HepG2 (cell line): ENCODE measurements around the gene PRTN3. TPM values are rescaled to one million over a fixed set of nuclear protein-coding genes. Genes with fewer than 3 reads are reported as not detected.
A peak's percentile ranks its signal among the peaks of the same experiment; 100 is the strongest.

Source experiments
- AHR ChIP-seq: IDR thresholded peaks from 2 replicates; pipeline ENCODE4 v1.6.1; 2018; ENCODE audit warnings: missing genetic modification reagents, missing compliant biosample characterization
- AKAP8 ChIP-seq: sonication (generic); formaldehyde crosslinking; IDR thresholded peaks from 2 replicates; pipeline ENCODE4 v1.5.1; 2020; ENCODE audit warnings: mild to moderate bottlenecking, missing genetic modification reagents
- ARHGAP35 ChIP-seq: sonication (generic); formaldehyde crosslinking; IDR thresholded peaks from 2 replicates; pipeline ENCODE4 v1.9.0; 2022; ENCODE audit warnings: mild to moderate bottlenecking, inconsistent platforms, moderate library complexity, missing genetic modification reagents, borderline replicate concordance
- BCL6 ChIP-seq: IDR thresholded peaks from 2 replicates; pipeline ENCODE4 v1.6.1; 2016; ENCODE audit warnings: missing genetic modification reagents, missing compliant biosample characterization
- HDAC2 ChIP-seq: sonication (generic); formaldehyde crosslinking; IDR thresholded peaks from 2 replicates; pipeline ENCODE4 v1.4.0; 2020; ENCODE audit warnings: missing genetic modification reagents
- NR2F6 ChIP-seq, 2 experiments: IDR thresholded peaks; 2 replicates each; pipeline ENCODE4 v1.6.1; 2016; ENCODE audit warnings: antibody characterized with exemption in 1 of 2, mild to moderate bottlenecking in 1 of 2
- PHF21A ChIP-seq: sonication (generic); formaldehyde crosslinking; IDR thresholded peaks from 2 replicates; pipeline ENCODE4 v1.5.0; 2020; ENCODE audit warnings: mild to moderate bottlenecking, missing genetic modification reagents
- RBAK ChIP-seq: sonication (generic); formaldehyde crosslinking; IDR thresholded peaks from 2 replicates; pipeline ENCODE4 v1.5.1; 2020; ENCODE audit warnings: mild to moderate bottlenecking, missing genetic modification reagents
- REL ChIP-seq: sonication (generic); formaldehyde crosslinking; conservative IDR thresholded peaks from 2 replicates; pipeline ENCODE4 v1.8.0; 2022; ENCODE audit warnings: mild to moderate bottlenecking, missing genetic modification reagents, moderate library complexity
- RFX1 ChIP-seq: fragments of 450-650 bp; IDR thresholded peaks from 2 replicates; pipeline ENCODE4 v1.6.1; 2017
- ZBTB1 ChIP-seq: sonication (generic); formaldehyde crosslinking; IDR thresholded peaks from 2 replicates; pipeline ENCODE4 v1.4.0; 2020; ENCODE audit warnings: missing genetic modification reagents, borderline replicate concordance
- ZNF33B ChIP-seq: sonication (generic); formaldehyde crosslinking; IDR thresholded peaks from 2 replicates; pipeline ENCODE4 v1.5.1; 2020; ENCODE audit warnings: mild to moderate bottlenecking, missing genetic modification reagents
- ZNF562 ChIP-seq: sonication (generic); formaldehyde crosslinking; IDR thresholded peaks from 2 replicates; pipeline ENCODE4 v1.8.0; 2022; ENCODE audit warnings: missing genetic modification reagents, borderline replicate concordance
- ZNF816 ChIP-seq: sonication (generic); formaldehyde crosslinking; IDR thresholded peaks from 2 replicates; pipeline ENCODE4 v1.8.0; 2022; ENCODE audit warnings: missing genetic modification reagents, mild to moderate bottlenecking, borderline replicate concordance
- polyA plus RNA-seq, 8 experiments: library from polyadenylated mRNA; depleted of rRNA in 3 of 8; stranded (reverse) in 7 of 8; unstranded in 1 of 8; fragments of >200 nt; fragmentation: Illumina TruSeq in 4 of 8; extraction: Trizol in 4 of 8; gene quantifications; 2 replicates each; pipeline versions ENCODE4 v1.2.1 to v1.2.3, GENCODE V29; 2011 to 2016; ENCODE audit warnings: low read depth in 4 of 8, missing spikeins in 1 of 8, mixed read lengths in 1 of 8; ENCODE audit not compliant: insufficient read depth in 1 of 8
- total RNA-seq, 5 experiments: library from RNA; depleted of rRNA; stranded (reverse); fragments of >200 nt; fragmentation: Illumina TruSeq; extraction: Trizol; gene quantifications; 2 replicates each; pipeline ENCODE4 v1.2.3, GENCODE V29; 2016; ENCODE audit warnings: low read depth in 1 of 5
- TF ChIP-seq, protein P1 (sequence below): sonication (generic); formaldehyde crosslinking; IDR thresholded peaks from 2 replicates; pipeline ENCODE4 v1.4.0; 2020; ENCODE audit warnings: mild to moderate bottlenecking, missing genetic modification reagents
- TF ChIP-seq, protein P2 (sequence below): sonication (generic); formaldehyde crosslinking; IDR thresholded peaks from 2 replicates; pipeline ENCODE4 v1.4.0; 2020; ENCODE audit warnings: missing genetic modification reagents, mild to moderate bottlenecking, borderline replicate concordance
- TF ChIP-seq, protein P3 (sequence below): sonication (generic); formaldehyde crosslinking; IDR thresholded peaks from 2 replicates; pipeline ENCODE4 v1.5.0; 2020; ENCODE audit warnings: missing genetic modification reagents
- TF ChIP-seq, protein P4 (sequence below): sonication (generic); formaldehyde crosslinking; IDR thresholded peaks from 2 replicates; pipeline ENCODE4 v1.8.0; 2022; ENCODE audit warnings: missing genetic modification reagents, low read depth, mild to moderate bottlenecking, borderline replicate concordance
- TF ChIP-seq, protein P5 (sequence below): sonication (generic); formaldehyde crosslinking; conservative IDR thresholded peaks from 2 replicates; pipeline ENCODE4 v1.5.0; 2020; ENCODE audit warnings: missing genetic modification reagents

The PRTN3 gene
- total and polyA plus RNA-seq, 2 of the 13 experiments (the other 11 are each of a cell fraction or from before 2014, with no cell fraction given) = not detected

DNA sequence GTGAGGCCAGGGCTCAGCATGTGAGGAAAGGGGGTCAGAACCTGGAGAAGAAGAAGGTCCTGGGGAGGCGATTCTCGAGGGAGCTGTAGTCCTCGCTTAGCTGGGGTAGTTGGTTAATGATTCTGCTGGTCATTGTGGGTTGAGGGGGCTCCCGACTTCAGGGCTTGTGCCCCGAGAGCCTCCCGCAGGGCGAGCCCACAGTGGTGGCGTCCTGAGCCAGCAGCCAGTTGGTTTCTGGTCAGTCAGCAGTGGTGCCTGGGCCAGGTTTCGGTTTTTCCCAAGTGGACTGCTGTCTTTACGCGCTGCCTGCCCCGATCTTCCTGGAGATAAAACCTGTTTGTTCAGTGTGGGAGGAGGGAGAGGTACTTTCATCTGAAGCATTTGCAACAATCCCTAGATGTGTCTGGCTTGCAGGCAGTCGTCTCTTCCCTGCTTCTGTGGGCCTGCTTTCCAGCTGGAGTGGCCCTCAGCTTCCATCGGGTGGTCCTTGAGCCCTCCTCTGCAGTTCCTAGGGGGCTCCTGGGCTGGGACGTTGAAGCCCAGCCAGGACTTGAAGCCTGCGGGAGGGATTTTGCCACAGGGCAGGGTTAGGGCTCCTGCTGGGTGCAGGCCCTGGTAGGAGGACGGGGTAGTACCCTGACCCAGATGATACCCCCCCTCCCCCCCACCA lies 40.3 kb upstream of the PRTN3 start (continued):
- TF ChIP-seq BCL6 = peak; percentile 57
- no peak for TF ChIP-seq ZNF33B
- no peak for TF ChIP-seq ZNF816 (CRISPR knock-in tag)
- TF ChIP-seq, protein P1, sequence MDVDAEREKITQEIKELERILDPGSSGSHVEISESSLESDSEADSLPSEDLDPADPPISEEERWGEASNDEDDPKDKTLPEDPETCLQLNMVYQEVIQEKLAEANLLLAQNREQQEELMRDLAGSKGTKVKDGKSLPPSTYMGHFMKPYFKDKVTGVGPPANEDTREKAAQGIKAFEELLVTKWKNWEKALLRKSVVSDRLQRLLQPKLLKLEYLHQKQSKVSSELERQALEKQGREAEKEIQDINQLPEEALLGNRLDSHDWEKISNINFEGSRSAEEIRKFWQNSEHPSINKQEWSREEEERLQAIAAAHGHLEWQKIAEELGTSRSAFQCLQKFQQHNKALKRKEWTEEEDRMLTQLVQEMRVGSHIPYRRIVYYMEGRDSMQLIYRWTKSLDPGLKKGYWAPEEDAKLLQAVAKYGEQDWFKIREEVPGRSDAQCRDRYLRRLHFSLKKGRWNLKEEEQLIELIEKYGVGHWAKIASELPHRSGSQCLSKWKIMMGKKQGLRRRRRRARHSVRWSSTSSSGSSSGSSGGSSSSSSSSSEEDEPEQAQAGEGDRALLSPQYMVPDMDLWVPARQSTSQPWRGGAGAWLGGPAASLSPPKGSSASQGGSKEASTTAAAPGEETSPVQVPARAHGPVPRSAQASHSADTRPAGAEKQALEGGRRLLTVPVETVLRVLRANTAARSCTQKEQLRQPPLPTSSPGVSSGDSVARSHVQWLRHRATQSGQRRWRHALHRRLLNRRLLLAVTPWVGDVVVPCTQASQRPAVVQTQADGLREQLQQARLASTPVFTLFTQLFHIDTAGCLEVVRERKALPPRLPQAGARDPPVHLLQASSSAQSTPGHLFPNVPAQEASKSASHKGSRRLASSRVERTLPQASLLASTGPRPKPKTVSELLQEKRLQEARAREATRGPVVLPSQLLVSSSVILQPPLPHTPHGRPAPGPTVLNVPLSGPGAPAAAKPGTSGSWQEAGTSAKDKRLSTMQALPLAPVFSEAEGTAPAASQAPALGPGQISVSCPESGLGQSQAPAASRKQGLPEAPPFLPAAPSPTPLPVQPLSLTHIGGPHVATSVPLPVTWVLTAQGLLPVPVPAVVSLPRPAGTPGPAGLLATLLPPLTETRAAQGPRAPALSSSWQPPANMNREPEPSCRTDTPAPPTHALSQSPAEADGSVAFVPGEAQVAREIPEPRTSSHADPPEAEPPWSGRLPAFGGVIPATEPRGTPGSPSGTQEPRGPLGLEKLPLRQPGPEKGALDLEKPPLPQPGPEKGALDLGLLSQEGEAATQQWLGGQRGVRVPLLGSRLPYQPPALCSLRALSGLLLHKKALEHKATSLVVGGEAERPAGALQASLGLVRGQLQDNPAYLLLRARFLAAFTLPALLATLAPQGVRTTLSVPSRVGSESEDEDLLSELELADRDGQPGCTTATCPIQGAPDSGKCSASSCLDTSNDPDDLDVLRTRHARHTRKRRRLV = no peak
- TF ChIP-seq RBAK = no peak
- no peak for TF ChIP-seq PHF21A
- peak; percentile 50; the same call in 1 of the 2 replicates for TF ChIP-seq HDAC2 (CRISPR knock-in tag)
- no peak for TF ChIP-seq AHR (CRISPR knock-in tag)
- TF ChIP-seq ZBTB1 (CRISPR knock-in tag) = no peak
- TF ChIP-seq AKAP8 (CRISPR knock-in tag) = peak; percentile 16; the same call in 1 of the 2 replicates
- TF ChIP-seq, protein P2, sequence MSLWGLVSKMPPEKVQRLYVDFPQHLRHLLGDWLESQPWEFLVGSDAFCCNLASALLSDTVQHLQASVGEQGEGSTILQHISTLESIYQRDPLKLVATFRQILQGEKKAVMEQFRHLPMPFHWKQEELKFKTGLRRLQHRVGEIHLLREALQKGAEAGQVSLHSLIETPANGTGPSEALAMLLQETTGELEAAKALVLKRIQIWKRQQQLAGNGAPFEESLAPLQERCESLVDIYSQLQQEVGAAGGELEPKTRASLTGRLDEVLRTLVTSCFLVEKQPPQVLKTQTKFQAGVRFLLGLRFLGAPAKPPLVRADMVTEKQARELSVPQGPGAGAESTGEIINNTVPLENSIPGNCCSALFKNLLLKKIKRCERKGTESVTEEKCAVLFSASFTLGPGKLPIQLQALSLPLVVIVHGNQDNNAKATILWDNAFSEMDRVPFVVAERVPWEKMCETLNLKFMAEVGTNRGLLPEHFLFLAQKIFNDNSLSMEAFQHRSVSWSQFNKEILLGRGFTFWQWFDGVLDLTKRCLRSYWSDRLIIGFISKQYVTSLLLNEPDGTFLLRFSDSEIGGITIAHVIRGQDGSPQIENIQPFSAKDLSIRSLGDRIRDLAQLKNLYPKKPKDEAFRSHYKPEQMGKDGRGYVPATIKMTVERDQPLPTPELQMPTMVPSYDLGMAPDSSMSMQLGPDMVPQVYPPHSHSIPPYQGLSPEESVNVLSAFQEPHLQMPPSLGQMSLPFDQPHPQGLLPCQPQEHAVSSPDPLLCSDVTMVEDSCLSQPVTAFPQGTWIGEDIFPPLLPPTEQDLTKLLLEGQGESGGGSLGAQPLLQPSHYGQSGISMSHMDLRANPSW = no peak
- TF ChIP-seq NR2F6 (IDR thresholded peaks at IDR 0.05) = no peak
- peak; percentile 23; the same call in 1 of the 2 replicates for TF ChIP-seq NR2F6 (CRISPR knock-in tag; IDR thresholded peaks at IDR 0.05)
- no peak for TF ChIP-seq ZNF562 (CRISPR knock-in tag)
- TF ChIP-seq REL (CRISPR knock-in tag) = no peak
- no peak for TF ChIP-seq ARHGAP35 (CRISPR knock-in tag)
- TF ChIP-seq, protein P3, sequence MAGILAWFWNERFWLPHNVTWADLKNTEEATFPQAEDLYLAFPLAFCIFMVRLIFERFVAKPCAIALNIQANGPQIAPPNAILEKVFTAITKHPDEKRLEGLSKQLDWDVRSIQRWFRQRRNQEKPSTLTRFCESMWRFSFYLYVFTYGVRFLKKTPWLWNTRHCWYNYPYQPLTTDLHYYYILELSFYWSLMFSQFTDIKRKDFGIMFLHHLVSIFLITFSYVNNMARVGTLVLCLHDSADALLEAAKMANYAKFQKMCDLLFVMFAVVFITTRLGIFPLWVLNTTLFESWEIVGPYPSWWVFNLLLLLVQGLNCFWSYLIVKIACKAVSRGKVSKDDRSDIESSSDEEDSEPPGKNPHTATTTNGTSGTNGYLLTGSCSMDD (CRISPR knock-in tag) = no peak
- TF ChIP-seq, protein P4, sequence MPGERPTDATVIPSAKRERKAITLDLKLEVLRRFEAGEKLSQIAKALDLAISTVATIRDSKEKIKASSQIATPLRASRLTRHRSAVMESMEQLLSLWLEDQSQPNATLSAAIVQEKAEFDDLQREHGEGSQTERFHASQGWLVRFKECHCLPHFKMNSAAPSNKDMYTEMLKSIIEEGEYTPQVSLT (CRISPR knock-in tag) = no peak
- no peak for TF ChIP-seq RFX1
- TF ChIP-seq, protein P5, sequence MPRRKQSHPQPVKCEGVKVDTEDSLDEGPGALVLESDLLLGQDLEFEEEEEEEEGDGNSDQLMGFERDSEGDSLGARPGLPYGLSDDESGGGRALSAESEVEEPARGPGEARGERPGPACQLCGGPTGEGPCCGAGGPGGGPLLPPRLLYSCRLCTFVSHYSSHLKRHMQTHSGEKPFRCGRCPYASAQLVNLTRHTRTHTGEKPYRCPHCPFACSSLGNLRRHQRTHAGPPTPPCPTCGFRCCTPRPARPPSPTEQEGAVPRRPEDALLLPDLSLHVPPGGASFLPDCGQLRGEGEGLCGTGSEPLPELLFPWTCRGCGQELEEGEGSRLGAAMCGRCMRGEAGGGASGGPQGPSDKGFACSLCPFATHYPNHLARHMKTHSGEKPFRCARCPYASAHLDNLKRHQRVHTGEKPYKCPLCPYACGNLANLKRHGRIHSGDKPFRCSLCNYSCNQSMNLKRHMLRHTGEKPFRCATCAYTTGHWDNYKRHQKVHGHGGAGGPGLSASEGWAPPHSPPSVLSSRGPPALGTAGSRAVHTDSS (CRISPR knock-in tag) = no peak
